Jurkat, Clone E6-1 (cell line): ENCODE results near the gene KLHDC4.
"Not testable (repeated sequence)": the region's sequence is repeated elsewhere in the genome, so short reads cannot be mapped to it uniquely, and the experiment has no call there.

Source experiments
- DNase-seq: peaks from one replicate; pipeline ENCODE4 v3.0.0-alpha.2; 2011; ENCODE audit warnings: low read depth, low spot score
- H3K4me3 ChIP-seq: 2 replicates; pipeline ENCODE4 v1.5.1; 2011; ENCODE audit warnings: mild to moderate bottlenecking, low read length, control low read depth, moderate library complexity

The KLHDC4 gene

GRCh38 chr16:87747626-87748414 lies 18.0 kb downstream of the KLHDC4 start:
- no peak overlapping the region for H3K4me3 ChIP-seq
- no peak for DNase-seq

DNA sequence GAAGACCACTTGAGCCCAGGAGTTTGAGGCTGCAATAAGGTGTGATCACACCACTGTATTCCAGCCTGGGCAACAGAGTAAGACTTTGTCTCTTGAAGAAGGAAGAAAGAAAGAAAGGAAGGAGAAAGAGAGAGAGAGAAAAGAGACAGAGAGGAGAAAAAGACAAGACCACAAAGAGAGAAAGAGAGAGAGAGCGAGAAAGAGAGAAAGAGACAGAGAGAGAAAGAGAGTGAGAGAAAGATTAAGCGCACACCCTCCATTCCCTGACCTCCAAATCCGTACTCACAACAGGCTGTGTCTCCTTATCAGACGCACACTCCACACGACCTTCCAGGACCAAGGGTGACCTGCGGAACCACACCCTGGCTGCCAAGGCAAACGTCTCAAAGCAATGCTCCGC lies 19.6 kb downstream of the KLHDC4 start:
- no peak for DNase-seq
- H3K4me3 ChIP-seq, result no peak overlapping the region

DNA sequence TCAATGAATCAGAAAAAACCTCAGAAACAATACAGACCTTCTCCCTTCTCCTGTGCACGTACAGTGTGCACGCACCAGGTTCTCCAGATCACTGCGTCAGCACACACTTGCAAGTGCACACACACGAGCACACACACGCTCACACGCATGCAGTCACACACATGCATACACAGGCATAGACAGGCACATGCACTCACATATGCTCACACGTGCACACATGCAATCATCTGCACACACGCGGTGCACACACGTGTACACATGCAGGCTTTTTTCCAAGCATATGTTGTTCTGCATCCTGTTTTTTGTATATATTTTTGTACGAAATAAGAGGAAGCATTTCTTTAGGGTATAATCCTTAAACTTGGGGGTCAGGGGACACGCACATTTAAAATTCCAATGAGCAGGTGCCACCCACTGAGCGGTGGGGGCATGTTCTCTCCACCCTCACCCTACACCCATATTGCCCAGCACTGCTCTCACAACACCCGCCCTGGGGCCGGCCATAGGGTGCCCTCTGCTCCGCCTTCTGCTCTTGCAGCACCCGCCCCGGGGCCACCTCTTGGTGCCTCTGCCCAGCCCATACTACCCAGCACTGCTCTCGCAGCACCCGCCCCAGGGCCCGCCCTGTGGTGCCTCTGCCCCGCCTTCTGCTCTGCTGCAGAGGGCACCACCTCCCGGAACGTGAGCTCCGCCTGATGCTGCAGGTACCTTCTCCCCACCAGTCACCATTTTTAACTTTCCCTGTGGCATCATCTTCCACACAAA lies 20.9 kb downstream of the KLHDC4 start:
- DNase-seq, result no peak
- no peak overlapping the region for H3K4me3 ChIP-seq

DNA sequence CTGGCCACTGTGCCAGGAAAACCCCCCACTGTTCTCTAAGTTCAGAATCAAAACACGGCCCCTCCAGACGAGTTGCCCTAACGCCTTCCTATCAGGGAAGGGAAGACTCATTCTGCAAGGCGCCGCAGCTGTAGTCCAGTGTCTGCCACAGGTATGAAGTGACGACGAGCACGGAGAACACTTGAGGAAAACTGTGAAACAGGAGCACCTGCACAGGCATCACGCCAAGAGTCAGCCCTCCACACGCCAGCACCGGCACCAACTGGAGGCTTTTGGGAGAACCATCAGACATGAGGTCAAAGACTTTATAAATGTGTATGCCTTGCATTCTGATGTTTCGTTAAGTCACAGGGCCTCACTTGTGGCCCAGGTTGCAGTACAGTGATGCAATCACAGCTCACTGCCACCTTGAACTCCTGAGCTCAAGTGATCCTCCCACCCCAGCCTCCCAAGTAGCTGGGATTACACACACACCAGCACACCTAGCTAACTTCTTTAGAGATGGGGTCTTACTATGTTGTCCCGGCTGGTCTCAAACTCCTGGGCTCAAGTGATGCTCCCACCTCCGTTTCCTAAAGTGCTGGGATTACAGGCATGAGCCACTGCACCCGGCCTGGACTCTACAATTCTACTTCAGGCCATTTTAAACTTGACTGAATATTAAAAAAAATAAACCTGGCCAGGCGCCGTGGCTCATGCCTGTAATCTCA lies 22.9 kb downstream of the KLHDC4 start:
- no peak for DNase-seq
- H3K4me3 ChIP-seq, result no peak overlapping the region

GRCh38 chr16:87741700-87742415 lies 23.9 kb downstream of the KLHDC4 start:
- no peak for DNase-seq
- no peak overlapping the region for H3K4me3 ChIP-seq

DNA sequence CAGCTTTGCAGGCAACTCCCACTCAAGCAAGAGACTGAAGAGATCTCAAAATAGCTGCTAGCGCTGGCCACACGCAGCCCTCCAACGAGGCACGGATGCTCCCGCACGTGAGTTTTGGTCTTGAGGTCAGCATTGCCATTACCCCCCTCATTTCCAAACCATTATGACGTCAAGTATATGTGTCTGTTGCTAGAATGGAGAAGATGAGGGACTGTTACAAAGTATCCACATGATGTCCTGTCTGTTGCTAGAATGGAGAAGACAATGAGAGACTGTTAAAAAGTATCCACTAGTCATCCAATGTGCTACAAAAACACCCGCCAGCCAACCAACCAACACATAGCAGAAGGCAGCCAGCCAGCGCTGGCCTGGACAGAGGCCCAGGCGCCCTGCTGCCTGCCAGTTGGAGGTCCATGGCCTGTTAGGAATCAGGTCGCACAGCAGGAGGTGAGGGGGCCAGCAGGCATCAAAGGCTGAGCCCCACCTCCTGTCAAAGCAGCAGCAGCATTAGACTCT lies 24.8 kb downstream of the KLHDC4 start:
- no peak overlapping the region for H3K4me3 ChIP-seq
- no peak for DNase-seq

DNA sequence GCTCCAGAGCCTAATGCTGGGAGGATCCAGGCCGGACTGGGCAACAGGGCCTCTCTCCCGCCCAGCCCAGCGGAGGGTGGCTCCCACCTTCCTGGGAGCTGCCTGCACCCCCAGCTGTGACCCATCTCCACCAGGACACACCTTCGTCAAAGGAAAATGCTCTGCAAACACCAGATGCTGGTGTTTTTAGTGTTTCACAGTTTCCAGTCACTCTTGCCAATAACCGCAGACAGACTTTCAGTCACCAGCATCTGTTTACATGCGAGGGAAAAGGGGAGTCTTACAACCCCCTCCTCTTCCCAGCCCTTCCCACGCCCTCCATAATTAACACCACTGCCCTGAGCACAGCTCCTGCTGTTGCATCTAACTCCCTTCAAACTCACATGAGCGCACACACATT lies 25.3 kb downstream of the KLHDC4 start:
- no peak for DNase-seq
- no peak overlapping the region for H3K4me3 ChIP-seq

- no peak overlapping the region for H3K4me3 ChIP-seq
- no peak for DNase-seq
These were observed 26.0 kb downstream of the KLHDC4 start for GRCh38 chr16:87739801-87740200.

GRCh38 chr16:87736008-87736382 lies 29.8 kb downstream of the KLHDC4 start:
- no peak for DNase-seq
- no peak overlapping the region for H3K4me3 ChIP-seq

- no peak for DNase-seq
- no peak overlapping the region for H3K4me3 ChIP-seq
These were observed 30.3 kb downstream of the KLHDC4 start for GRCh38 chr16:87735270-87736007.

DNA sequence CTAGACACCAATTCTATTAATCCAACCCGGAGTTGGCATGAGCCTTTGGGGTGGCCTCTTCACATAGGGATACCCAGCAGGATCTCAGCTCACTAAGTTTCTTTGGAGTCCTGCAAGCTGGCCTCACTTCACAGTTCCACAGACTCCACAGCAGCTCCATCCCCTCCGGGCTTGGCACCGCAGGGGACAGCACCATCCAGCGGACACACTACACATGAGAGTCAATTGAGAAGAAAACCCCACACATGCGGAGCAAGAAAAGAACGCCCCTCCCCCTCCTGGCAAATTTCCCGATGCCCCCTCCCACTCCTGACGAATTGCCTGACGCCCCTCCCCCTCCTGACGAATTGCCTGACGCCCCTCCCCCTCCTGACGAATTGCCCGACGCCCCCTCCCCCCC lies 31.1 kb downstream of the KLHDC4 start:
- H3K4me3 ChIP-seq, result no peak overlapping the region
- DNase-seq, result no peak

DNA sequence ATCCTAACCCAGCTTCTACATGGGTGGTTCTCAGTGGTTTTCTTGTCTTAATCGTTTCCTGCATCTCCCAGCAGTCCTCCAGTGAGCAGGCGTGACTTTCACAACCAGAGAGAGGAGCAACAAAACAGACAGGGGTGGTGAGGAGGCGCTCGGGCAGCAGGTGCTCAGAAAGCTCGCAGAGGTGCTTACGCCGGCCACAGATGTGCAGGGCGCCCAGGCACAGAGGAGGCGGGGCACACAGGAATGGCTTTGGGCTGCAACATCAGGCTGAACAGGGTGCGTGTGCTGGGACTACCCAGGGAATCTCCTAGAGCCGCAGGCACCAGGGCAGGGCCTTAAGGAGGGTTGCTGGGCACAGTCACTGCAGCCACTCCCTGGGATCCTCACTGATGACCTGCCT lies 32.6 kb downstream of the KLHDC4 start:
- H3K4me3 ChIP-seq, result no peak overlapping the region
- peak; percentile 89 for DNase-seq

GRCh38 chr16:87731607-87732006 lies 34.2 kb downstream of the KLHDC4 start:
- no peak overlapping the region for H3K4me3 ChIP-seq
- DNase-seq, result no peak

- H3K4me3 ChIP-seq, result no peak overlapping the region
- DNase-seq, result peak; percentile 93
These were observed 36.4 kb downstream of the KLHDC4 start for GRCh38 chr16:87729266-87729954.

GRCh38 chr16:87728026-87728425 lies 37.8 kb downstream of the KLHDC4 start:
- no peak for DNase-seq
- no peak overlapping the region for H3K4me3 ChIP-seq

GRCh38 chr16:87727346-87727745 lies 38.4 kb downstream of the KLHDC4 start:
- no peak overlapping the region for H3K4me3 ChIP-seq
- no peak for DNase-seq

DNA sequence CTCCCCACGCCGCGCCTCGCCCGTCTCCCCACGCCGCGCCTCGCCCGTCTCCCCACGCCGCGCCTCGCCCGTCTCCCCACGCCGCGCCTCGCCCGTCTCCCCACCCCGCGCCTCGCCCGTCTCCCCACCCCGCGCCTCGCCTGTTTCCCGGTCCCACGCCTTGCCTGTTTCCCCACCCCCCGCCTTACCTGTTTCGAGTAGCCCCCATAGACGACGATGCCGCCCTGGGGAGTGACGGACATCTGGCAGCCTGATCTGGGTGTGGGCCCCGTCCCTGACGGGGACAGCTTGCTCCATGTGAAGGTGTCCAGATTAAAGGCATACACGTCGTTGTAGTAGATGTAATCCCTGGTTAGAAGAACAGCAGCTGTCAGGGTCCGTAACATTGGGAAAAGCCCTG lies 39.2 kb downstream of the KLHDC4 start:
- H3K4me3 ChIP-seq, DNase-seq: not testable (repeated sequence)

GRCh38 chr16:87725596-87726235 lies 40.1 kb downstream of the KLHDC4 start:
- no peak overlapping the region for H3K4me3 ChIP-seq
- DNase-seq, result no peak
